ENCODE data around the gene CFAP20.

- TF ChIP-seq CTCF (conservative IDR thresholded peaks at IDR 0.05; ENCODE audit: low read depth, low read length) (no peak), EZH2phosphoT487 (IDR thresholded peaks at IDR 0.05; ENCODE audit: borderline replicate concordance, low read length) (no peak), EZH2 (IDR thresholded peaks at IDR 0.05; ENCODE audit: low read length, unreplicated experiment) (no peak)
Measured at GRCh38 chr16:58088091-58088490, 41.1 kb downstream of the CFAP20 start.
